ENCODE data around the gene KCNJ1. TPM values are rescaled to one million over a fixed set of nuclear protein-coding genes. Genes with fewer than 3 reads are reported as not detected.
A peak's percentile ranks its signal among the peaks of the same experiment; 100 is the strongest.

KCNJ1 gene
- total RNA-seq, 2 donors from 2014 or later = not detected

- DNase-seq = no peak
- Histone ChIP-seq H3K36me3 (replicated peaks in 1 of 2; ENCODE audit: insufficient read depth in 1 of 2, low read depth in 2 of 2) (no peaks in the 10 kb centered on the region), H3K27me3 (no peaks in the 10 kb centered on the region), H3K9me3 (no peaks in the 10 kb centered on the region), H3K27ac (no peak overlapping the region), H3K4me1 (no peaks in the 10 kb centered on the region), H3K4me3 (no peak overlapping the region)
- no peak for ATAC-seq
- TF ChIP-seq POLR2A (IDR thresholded peaks at IDR 0.05) = no peak
- no peak for TF ChIP-seq CTCF (IDR thresholded peaks at IDR 0.05)
- intact Hi-C loops (cut with DNase I) = no loop called here
- WGBS, 2 donors = 85 to 87% methylated on average over 6 of the region's 6 CpGs
These were observed 4.1 kb upstream of the KCNJ1 start for GRCh38 chr11:128871168-128871610.

- Histone ChIP-seq H3K4me1 (no peaks in the 10 kb centered on the region), H3K9me3 (no peaks in the 10 kb centered on the region), H3K36me3 (replicated peaks in 1 of 2; ENCODE audit: insufficient read depth in 1 of 2, low read depth in 2 of 2) (no peaks in the 10 kb centered on the region), H3K27me3 (no peaks in the 10 kb centered on the region), H3K27ac (no peak overlapping the region), H3K4me3 (no peak overlapping the region)
- peak; percentile 45 for ATAC-seq
- DNase-seq = no peak
- 90 to 97% methylated on average over 10 of the region's 10 CpGs for WGBS, 2 donors
- intact Hi-C loops (cut with DNase I) = no loop called here
- TF ChIP-seq CTCF (IDR thresholded peaks at IDR 0.05) (no peak), POLR2A (IDR thresholded peaks at IDR 0.05) (no peak)
These were observed 2.0 kb upstream of the KCNJ1 start for GRCh38 chr11:128868841-128869671.

GRCh38 chr11:128865490-128865889, 1.6 kb downstream of the KCNJ1 start:
- intact Hi-C loops (cut with DNase I) = no loop called here
- ATAC-seq (no peak), DNase-seq (no peak)
- TF ChIP-seq CTCF (IDR thresholded peaks at IDR 0.05) = no peak
- no peak for TF ChIP-seq POLR2A (IDR thresholded peaks at IDR 0.05)
- Histone ChIP-seq H3K4me3 (no peak overlapping the region), H3K36me3 (replicated peaks in 1 of 2; ENCODE audit: insufficient read depth in 1 of 2, low read depth in 2 of 2) (no peaks in the 10 kb centered on the region), H3K4me1 (peaks cover 7% of the 10 kb centered on the region), H3K27ac (no peak overlapping the region), H3K27me3 (no peaks in the 10 kb centered on the region), H3K9me3 (no peaks in the 10 kb centered on the region)
- WGBS, 2 donors = 77 to 96% methylated on average over 1 of the region's 1 CpG

- Histone ChIP-seq H3K4me1 (peaks cover 21% of the 10 kb centered on the region), H3K36me3 (replicated peaks in 1 of 2; ENCODE audit: insufficient read depth in 1 of 2, low read depth in 2 of 2) (no peaks in the 10 kb centered on the region), H3K4me3 (no peak overlapping the region), H3K27me3 (no peaks in the 10 kb centered on the region), H3K9me3 (no peaks in the 10 kb centered on the region), H3K27ac (no peak overlapping the region)
- intact Hi-C loops (cut with DNase I) = no loop called here
- no peak for DNase-seq
- ATAC-seq = no peak
- WGBS, 2 donors = 62 to 79% methylated on average over 4 of the region's 4 CpGs
- TF ChIP-seq POLR2A (IDR thresholded peaks at IDR 0.05) = no peak
- TF ChIP-seq CTCF (IDR thresholded peaks at IDR 0.05) = no peak
These were observed 4.0 kb downstream of the KCNJ1 start for GRCh38 chr11:128862908-128863660.
